CD4-positive, alpha-beta T cell (primary cell): ENCODE results near the gene MAGEA4. TPM values are rescaled to one million over a fixed set of nuclear protein-coding genes. Genes with fewer than 3 reads are reported as not detected.

Source experiments
- ATAC-seq: fragments of 200-7000 bp; cut with Tn5 transposase; one replicate; pipeline ENCODE4 v1.10.0; 2022; ENCODE audit warnings: mild to moderate bottlenecking; ENCODE audit not compliant: poor library complexity
- CTCF ChIA-PET: fragments of 350-600 bp; sonication (Branson Sonifier 250); formaldehyde crosslinking; loops from one replicate; lab custom pipeline; 2021; ENCODE audit warnings: antibody characterized with exemption, inconsistent platforms; lab: Charles Lee
- POLR2A ChIA-PET: fragments of 350-600 bp; sonication (Branson Sonifier 250); formaldehyde crosslinking; loops from one replicate; lab custom pipeline; 2021; ENCODE audit warnings: antibody characterized with exemption, inconsistent platforms; lab: Charles Lee
- DNase-seq, 14 experiments: peaks; one replicate each; pipeline ENCODE4 v3.0.0-alpha.2; 2013 to 2020; ENCODE audit warnings: mixed read lengths in 2 of 14
- H3K27ac ChIP-seq, 2 donors: one replicate each; pipeline versions ENCODE4 v1.5.1 to v1.7.0; 2013; ENCODE audit warnings: low read length in 2 of 2, low read depth in 1 of 2, mild to moderate bottlenecking in 1 of 2
- H3K27me3 ChIP-seq, 2 experiments: 1 replicate in 1 of 2; 2 replicates in 1 of 2; pipeline versions ENCODE4 v1.6.1 to v1.7.0; 2013; ENCODE audit warnings: low read length in 2 of 2, control low read depth in 1 of 2, mild to moderate bottlenecking in 1 of 2, moderate library complexity in 1 of 2; ENCODE audit not compliant: insufficient read depth in 2 of 2, control insufficient read depth in 1 of 2
- H3K36me3 ChIP-seq: one replicate; pipeline ENCODE4 v1.6.1; 2013; ENCODE audit warnings: low read length, control low read depth; ENCODE audit not compliant: insufficient read depth
- H3K4me1 ChIP-seq: one replicate; pipeline ENCODE4 v1.6.1; 2013; ENCODE audit warnings: low read length, control low read depth; ENCODE audit not compliant: insufficient read depth
- H3K4me3 ChIP-seq: one replicate; pipeline ENCODE4 v1.5.1; 2013; ENCODE audit warnings: mild to moderate bottlenecking, low read length, moderate library complexity
- H3K9me3 ChIP-seq, 2 experiments: 1 replicate in 1 of 2; 2 replicates in 1 of 2; pipeline versions ENCODE4 v1.6.1 to v1.7.0; 2013; ENCODE audit warnings: low read length in 2 of 2, mild to moderate bottlenecking in 2 of 2, control low read depth in 1 of 2, moderate library complexity in 1 of 2; ENCODE audit not compliant: control insufficient read depth in 1 of 2, insufficient read depth in 1 of 2
- H3K27ac Mint-ChIP-seq: one replicate; pipeline ENCODE4 v1.8.0; 2020; ENCODE audit warnings: mixed read lengths
- H3K27me3 Mint-ChIP-seq: one replicate; pipeline ENCODE4 v1.8.0; 2021; ENCODE audit warnings: mixed read lengths
- H3K36me3 Mint-ChIP-seq: one replicate; pipeline ENCODE4 v1.8.0; 2021; ENCODE audit warnings: low read depth, mixed read lengths
- H3K4me1 Mint-ChIP-seq: one replicate; pipeline ENCODE4 v1.8.0; 2021; ENCODE audit warnings: low read depth, mixed read lengths
- H3K4me3 Mint-ChIP-seq: one replicate; pipeline ENCODE4 v1.8.0; 2020; ENCODE audit warnings: mild to moderate bottlenecking, mixed read lengths
- H3K9me3 Mint-ChIP-seq: one replicate; pipeline ENCODE4 v1.8.0; 2020; ENCODE audit warnings: mixed read lengths
- intact Hi-C, 2 experiments: fragments of 100-400 bp; cut with DNase I in 1 of 2; cut with micrococcal nuclease in 1 of 2; formaldehyde crosslinking; loops; one replicate each; pipeline versions ENCODE4 v1.15.1 to v1.9.0; 2023 to 2025; cut with DNase I, micrococcal nuclease
- total RNA-seq, 174 experiments: library from RNA in 2 of 174; stranded (reverse) in 2 of 174; gene quantifications; one replicate each; pipeline ENCODE4 v1.2.3 and lab custom pipeline; 2021 to 2026
- TF ChIP-seq, protein P1 (sequence below): fragments of 200-600 bp; IDR thresholded peaks from one replicate; pipeline ENCODE4 v1.8.0; 2022; ENCODE audit warnings: antibody characterized with exemption, mild to moderate bottlenecking

Gene MAGEA4
- total RNA-seq, 2 experiments from 2014 or later: not detected

DNA sequence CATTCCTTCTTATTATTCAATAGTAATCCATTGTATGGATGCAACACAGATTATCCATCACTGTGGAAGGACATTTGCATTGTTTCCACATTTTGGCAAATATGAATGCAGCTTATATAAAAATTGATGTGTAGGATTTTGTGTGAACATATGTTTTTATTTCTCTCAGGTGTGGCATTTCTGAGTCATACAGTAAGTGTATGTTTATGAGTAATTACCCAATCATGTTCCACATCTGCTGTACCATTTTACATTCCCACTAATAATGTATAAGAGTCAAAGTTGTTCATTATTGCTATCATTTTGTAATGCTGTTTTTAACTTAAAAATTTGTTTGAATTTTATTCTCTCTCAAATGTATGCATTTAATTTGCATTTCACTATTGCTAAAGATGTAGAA is 25.5 kb downstream of the MAGEA4 start:
- H3K27me3 Mint-ChIP-seq: no peaks in the 10 kb centered on the region
- no peak overlapping the region for H3K27ac ChIP-seq
- no peak overlapping the region for H3K4me3 ChIP-seq
- H3K36me3 ChIP-seq: no peaks in the 10 kb centered on the region
- ChIA-PET CTCF (no interaction called here), POLR2A (no interaction called here)
- no peaks in the 10 kb centered on the region for H3K9me3 ChIP-seq
- no peaks in the 10 kb centered on the region for H3K4me1 Mint-ChIP-seq
- intact Hi-C loops: no loop called here
- no peaks in the 10 kb centered on the region for H3K27me3 ChIP-seq
- H3K27ac Mint-ChIP-seq: no peak overlapping the region
- TF ChIP-seq, protein P1, sequence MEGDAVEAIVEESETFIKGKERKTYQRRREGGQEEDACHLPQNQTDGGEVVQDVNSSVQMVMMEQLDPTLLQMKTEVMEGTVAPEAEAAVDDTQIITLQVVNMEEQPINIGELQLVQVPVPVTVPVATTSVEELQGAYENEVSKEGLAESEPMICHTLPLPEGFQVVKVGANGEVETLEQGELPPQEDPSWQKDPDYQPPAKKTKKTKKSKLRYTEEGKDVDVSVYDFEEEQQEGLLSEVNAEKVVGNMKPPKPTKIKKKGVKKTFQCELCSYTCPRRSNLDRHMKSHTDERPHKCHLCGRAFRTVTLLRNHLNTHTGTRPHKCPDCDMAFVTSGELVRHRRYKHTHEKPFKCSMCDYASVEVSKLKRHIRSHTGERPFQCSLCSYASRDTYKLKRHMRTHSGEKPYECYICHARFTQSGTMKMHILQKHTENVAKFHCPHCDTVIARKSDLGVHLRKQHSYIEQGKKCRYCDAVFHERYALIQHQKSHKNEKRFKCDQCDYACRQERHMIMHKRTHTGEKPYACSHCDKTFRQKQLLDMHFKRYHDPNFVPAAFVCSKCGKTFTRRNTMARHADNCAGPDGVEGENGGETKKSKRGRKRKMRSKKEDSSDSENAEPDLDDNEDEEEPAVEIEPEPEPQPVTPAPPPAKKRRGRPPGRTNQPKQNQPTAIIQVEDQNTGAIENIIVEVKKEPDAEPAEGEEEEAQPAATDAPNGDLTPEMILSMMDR: no peak
- DNase-seq (no peak), ATAC-seq (no peak)
- no peaks in the 10 kb centered on the region for H3K9me3 Mint-ChIP-seq
- H3K4me3 Mint-ChIP-seq: no peak overlapping the region
- H3K4me1 ChIP-seq: no peaks in the 10 kb centered on the region
- H3K36me3 Mint-ChIP-seq: no peaks in the 10 kb centered on the region

DNA sequence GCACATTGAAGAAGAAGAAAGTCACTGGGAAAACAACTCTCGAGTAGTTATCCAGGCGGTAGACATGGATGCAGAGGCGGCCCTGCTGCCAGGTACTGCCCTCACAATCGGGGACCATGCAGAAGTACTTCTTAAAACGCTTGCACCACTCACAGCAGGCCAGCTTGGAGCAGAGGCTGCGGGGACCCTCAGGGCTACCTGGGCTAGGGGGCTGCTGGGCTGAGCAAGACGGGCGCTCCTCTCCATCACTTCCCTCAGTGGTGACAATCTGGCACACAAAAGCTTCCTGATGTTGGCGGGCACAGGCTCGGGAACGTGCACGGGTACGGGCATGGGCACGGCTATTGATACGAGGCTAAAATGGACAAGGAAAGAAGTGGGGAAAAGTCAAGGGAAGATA is 42.0 kb downstream of the MAGEA4 start:
- Histone ChIP-seq H3K27ac (no peak overlapping the region), H3K4me3 (no peak overlapping the region), H3K4me1 (no peaks in the 10 kb centered on the region), H3K36me3 (no peaks in the 10 kb centered on the region), H3K27me3 (no peaks in the 10 kb centered on the region), H3K9me3 (peaks cover 0 to 3% of the 10 kb centered on the region in 2 experiments)
- no peak overlapping the region for H3K4me3 Mint-ChIP-seq
- ATAC-seq: no peak
- H3K27me3 Mint-ChIP-seq: no peaks in the 10 kb centered on the region
- intact Hi-C loops: no loop called here
- no peaks in the 10 kb centered on the region for H3K9me3 Mint-ChIP-seq
- ChIA-PET CTCF (no interaction called here), POLR2A (no interaction called here)
- no peak overlapping the region for H3K27ac Mint-ChIP-seq
- no peaks in the 10 kb centered on the region for H3K36me3 Mint-ChIP-seq
- TF ChIP-seq, protein P1: no peak
- DNase-seq: no peak
- no peaks in the 10 kb centered on the region for H3K4me1 Mint-ChIP-seq

GRCh38 chrX:151958101-151958500 is 45.4 kb downstream of the MAGEA4 start:
- H3K27ac ChIP-seq: no peak overlapping the region
- H3K36me3 Mint-ChIP-seq: no peaks in the 10 kb centered on the region
- TF ChIP-seq, protein P1: no peak
- no peaks in the 10 kb centered on the region for H3K36me3 ChIP-seq
- H3K27ac Mint-ChIP-seq: no peak overlapping the region
- no peaks in the 10 kb centered on the region for H3K9me3 Mint-ChIP-seq
- H3K27me3 Mint-ChIP-seq: no peaks in the 10 kb centered on the region
- no peaks in the 10 kb centered on the region for H3K27me3 ChIP-seq
- no peak for ATAC-seq
- intact Hi-C loops: no loop called here
- no peak overlapping the region for H3K4me3 ChIP-seq
- no peak for DNase-seq
- H3K4me3 Mint-ChIP-seq: no peak overlapping the region
- H3K9me3 ChIP-seq: peaks cover 0 to 3% of the 10 kb centered on the region in 2 experiments
- no peaks in the 10 kb centered on the region for H3K4me1 Mint-ChIP-seq
- ChIA-PET POLR2A (no interaction called here), CTCF (no interaction called here)
- H3K4me1 ChIP-seq: no peaks in the 10 kb centered on the region
